Heart left ventricle (tissue), 16 donors: Measurements from ENCODE around the gene ADAMTSL2. TPM values are rescaled to one million over a fixed set of nuclear protein-coding genes. Genes with fewer than 3 reads are reported as not detected.

Experiments used
- ATAC-seq, 4 donors: fragments of 200-7000 bp; cut with Tn5 transposase; one replicate each; pipeline ENCODE4 v1.9.1; 2020 to 2022; ENCODE audit warnings: moderate library complexity in 4 of 4, mild to moderate bottlenecking in 3 of 4, moderate number of reproducible peaks in 1 of 4
- DNase-seq, 5 donors: peaks; one replicate each; pipeline ENCODE4 v3.0.0-alpha.2; 2020
- H3K27ac ChIP-seq, 12 donors: fragments of 200-600 bp; sonication (generic) in 4 of 12; one replicate each; pipeline versions ENCODE4 v1.5.0 to v1.8.0; 2016 to 2022; ENCODE audit warnings: mild to moderate bottlenecking in 2 of 12
- H3K27me3 ChIP-seq, 9 donors: fragments of 200-600 bp; sonication (generic) in 2 of 9; one replicate each; pipeline versions ENCODE4 v1.5.1 to v1.8.0; 2016 to 2022; ENCODE audit warnings: mild to moderate bottlenecking in 3 of 9
- H3K36me3 ChIP-seq, 9 donors: fragments of 200-600 bp; sonication (generic) in 2 of 9; one replicate each; pipeline versions ENCODE4 v1.5.0 to v1.8.0; 2018 to 2022; ENCODE audit warnings: mild to moderate bottlenecking in 2 of 9
- H3K4me1 ChIP-seq, 12 donors: fragments of 200-600 bp; sonication (generic) in 4 of 12; one replicate each; pipeline versions ENCODE4 v1.5.0 to v1.8.0; 2016 to 2022; ENCODE audit warnings: mild to moderate bottlenecking in 3 of 12
- H3K4me3 ChIP-seq, 12 donors: fragments of 200-600 bp; sonication (generic) in 4 of 12; one replicate each; pipeline versions ENCODE4 v1.5.0 to v1.8.0; 2017 to 2022; ENCODE audit warnings: mild to moderate bottlenecking in 9 of 12, moderate library complexity in 4 of 12
- H3K9me3 ChIP-seq, 12 donors: fragments of 200-600 bp; sonication (generic) in 4 of 12; one replicate each; pipeline versions ENCODE4 v1.5.0 to v1.8.0; 2016 to 2022; ENCODE audit warnings: mild to moderate bottlenecking in 1 of 12
- POLR2A ChIP-seq, 2 donors: fragments of 450-650 bp; IDR thresholded peaks; one replicate each; pipeline ENCODE4 v1.6.1; 2017; ENCODE audit warnings: antibody characterized with exemption in 2 of 2, mild to moderate bottlenecking in 2 of 2, moderate library complexity in 2 of 2
- WGBS, 4 donors: extraction: QIAGEN DNeasy Blood & Tissue Kit in 2 of 4; methylation state at CpG; one replicate each; pipeline versions ENCODE4 v1.1.5 to v1.1.7; 2013 to 2018; 5-methylcytosine and 5-hydroxymethylcytosine counted together
- intact Hi-C, 10 donors: fragments of 100-400 bp; cut with DNase I; formaldehyde crosslinking; loops; one replicate each; pipeline versions ENCODE4 v1.11.1 to v1.14.2; 2022
- polyA plus RNA-seq, 2 donors: library from polyadenylated mRNA; stranded (reverse); fragments of 200-250 nt; gene quantifications; one replicate each; pipeline ENCODE4 v1.2.3, GENCODE V29; 2013
- total RNA-seq, 9 donors: library from RNA; depleted of rRNA in 2 of 9; stranded (reverse); fragments of >200 nt in 2 of 9; fragmentation: NEBNext Ultra II Directional in 3 of 9; extraction: Animal tissue kit (Norgen Biotek cat#: 25700) in 3 of 9; gene quantifications; one replicate each; pipeline versions ENCODE4 v1.1.0 to v1.2.4, GENCODE V29; 2016 to 2023
- TF ChIP-seq, protein P1 (sequence below), 12 donors: fragments of 200-600 bp; sonication (generic) in 4 of 12; IDR thresholded peaks; one replicate each; pipeline versions ENCODE4 v1.5.0 to v1.8.0; 2018 to 2022; ENCODE audit warnings: antibody characterized with exemption in 12 of 12, mild to moderate bottlenecking in 5 of 12
- donor health status: ischemic (EF 13 %, LVEDD 7.1; RV severe dilation, severe dysfunction).
- donor health status: healthy with polysubstance abuse.
- donor health status: DM: no; HTN: yes; CAD: no.
- donor health status: DM: no; HTN: no; CAD: no.
- donor health status: ischemic (EF 25% LVEDD 6.9; RV normal size, moderate dysfunction).
- donor health status: ischemic (EF 25% LVEDD 5.7; RV mildly dilated, moderate dysfunction).
- donor health status: healthy.
- donor health status: DM: yes; HTN: yes; CAD: no.
- donor health status: ischemic (EF 35%, LVEDD 5.7; RV mildly dilated, moderate dysfunction).
- donor health status: nonischemic (EF 11% LVEDD 7.7; RV severe dilation, severe dysfunction).
- donor health status: DM: yes; HTN: yes; CAD: no.
- donor health status: PGD.
- donor health status: ischemic (EF 29% LVEDD 5.4; RV normal size, mild dysfunction).
- donor health status: nonischemic (EF 23%, LVEDD 6.1; RV moderate dilation, normal function).

ADAMTSL2 gene
- total and polyA plus RNA-seq, 11 donors: 2.3 to 5.1 (median 3.7) TPM

DNA sequence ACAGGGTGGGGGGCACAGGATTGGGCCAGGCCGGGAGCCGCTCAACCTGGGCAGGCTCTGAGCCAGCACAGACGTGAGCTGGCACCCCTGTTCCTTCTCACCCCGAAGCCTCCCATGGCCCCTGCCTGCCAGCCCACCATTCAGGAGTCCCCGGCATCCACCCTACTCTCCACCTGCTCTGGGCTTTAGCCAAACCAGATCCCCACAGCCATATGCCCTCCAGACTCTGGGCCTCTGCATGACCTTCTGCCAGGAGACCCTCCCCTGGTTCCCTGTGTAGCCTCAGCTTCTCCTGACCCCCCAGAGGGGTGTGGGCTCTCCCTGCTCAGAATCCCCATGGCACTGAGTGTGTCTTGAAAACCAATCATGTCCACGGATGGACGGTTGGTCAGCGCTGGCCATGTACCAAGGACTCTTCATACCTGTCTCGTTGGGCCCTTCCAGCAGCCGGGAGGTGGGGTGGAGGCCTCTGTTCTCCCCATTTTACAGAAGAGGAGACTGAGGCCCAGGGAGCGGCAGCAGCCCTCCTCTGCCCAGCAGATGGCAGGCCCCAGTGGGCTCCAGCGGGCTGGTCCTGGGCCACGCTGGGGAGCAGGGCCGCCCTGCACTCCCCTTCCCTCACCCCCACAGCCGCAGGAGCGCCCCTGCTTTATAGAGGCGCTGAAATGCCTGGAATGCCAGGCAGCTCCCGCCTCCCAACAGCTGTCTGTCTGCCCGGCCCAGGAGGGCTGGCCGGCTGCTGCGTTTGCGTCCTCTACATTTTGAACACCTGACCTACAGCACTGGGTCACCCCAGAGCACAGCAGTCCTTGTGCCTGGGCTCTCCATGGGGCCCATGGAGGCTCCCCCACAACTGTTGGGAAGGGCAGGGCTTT, 6.3 kb upstream of the ADAMTSL2 start:
- peaks cover 0 to 26% (median 0%) of the 10 kb centered on the region in 9 donors for H3K27me3 ChIP-seq
- 56 to 72% (median 63%) methylated on average over 5 to 22 of the region's 22 CpGs for WGBS, 4 donors
- peak overlapping the region in 3 of 12 donors; percentile 34 to 62 (median 43) for H3K27ac ChIP-seq
- H3K9me3 ChIP-seq: no peaks in the 10 kb centered on the region
- H3K4me1 ChIP-seq: peaks cover 3 to 49% (median 28%) of the 10 kb centered on the region in 12 donors
- no peaks in the 10 kb centered on the region for H3K36me3 ChIP-seq
- ATAC-seq: peak in 1 of 4 donors; percentile 47
- no peak overlapping the region for H3K4me3 ChIP-seq
- intact Hi-C loops: no loop called here
- TF ChIP-seq, protein P1, sequence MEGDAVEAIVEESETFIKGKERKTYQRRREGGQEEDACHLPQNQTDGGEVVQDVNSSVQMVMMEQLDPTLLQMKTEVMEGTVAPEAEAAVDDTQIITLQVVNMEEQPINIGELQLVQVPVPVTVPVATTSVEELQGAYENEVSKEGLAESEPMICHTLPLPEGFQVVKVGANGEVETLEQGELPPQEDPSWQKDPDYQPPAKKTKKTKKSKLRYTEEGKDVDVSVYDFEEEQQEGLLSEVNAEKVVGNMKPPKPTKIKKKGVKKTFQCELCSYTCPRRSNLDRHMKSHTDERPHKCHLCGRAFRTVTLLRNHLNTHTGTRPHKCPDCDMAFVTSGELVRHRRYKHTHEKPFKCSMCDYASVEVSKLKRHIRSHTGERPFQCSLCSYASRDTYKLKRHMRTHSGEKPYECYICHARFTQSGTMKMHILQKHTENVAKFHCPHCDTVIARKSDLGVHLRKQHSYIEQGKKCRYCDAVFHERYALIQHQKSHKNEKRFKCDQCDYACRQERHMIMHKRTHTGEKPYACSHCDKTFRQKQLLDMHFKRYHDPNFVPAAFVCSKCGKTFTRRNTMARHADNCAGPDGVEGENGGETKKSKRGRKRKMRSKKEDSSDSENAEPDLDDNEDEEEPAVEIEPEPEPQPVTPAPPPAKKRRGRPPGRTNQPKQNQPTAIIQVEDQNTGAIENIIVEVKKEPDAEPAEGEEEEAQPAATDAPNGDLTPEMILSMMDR (IDR thresholded peaks at IDR 0.05): no peak
- TF ChIP-seq POLR2A (IDR thresholded peaks at IDR 0.05): no peak
- DNase-seq: no peak

DNA sequence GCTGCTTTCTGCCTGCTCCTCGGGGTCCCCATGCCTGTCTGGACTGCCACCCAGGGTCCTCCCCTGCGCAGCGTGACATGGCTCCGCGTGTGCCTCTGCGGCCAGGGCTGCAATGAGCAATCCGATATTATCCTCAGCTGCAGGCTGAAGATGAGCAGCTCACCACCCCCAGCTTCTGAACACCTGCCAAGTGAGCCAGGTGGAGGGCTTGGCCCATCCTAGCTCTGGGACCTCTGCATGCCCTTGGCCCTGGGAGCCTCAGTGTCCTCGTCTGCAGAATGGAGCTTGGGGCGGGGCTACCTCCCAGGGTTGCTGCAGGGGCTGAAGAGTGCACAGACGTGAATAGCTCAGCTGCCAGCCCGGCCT, 5.6 kb upstream of the ADAMTSL2 start:
- intact Hi-C loops: no loop called here
- H3K9me3 ChIP-seq: no peaks in the 10 kb centered on the region
- peaks cover 0 to 26% (median 0%) of the 10 kb centered on the region in 9 donors for H3K27me3 ChIP-seq
- no peak for DNase-seq
- no peak overlapping the region for H3K27ac ChIP-seq
- 80 to 84% (median 83%) methylated on average over 3 to 11 of the region's 11 CpGs for WGBS, 4 donors
- TF ChIP-seq POLR2A (IDR thresholded peaks at IDR 0.05): no peak
- TF ChIP-seq, protein P1 (IDR thresholded peaks at IDR 0.05): no peak
- H3K4me1 ChIP-seq: peaks cover 3 to 55% (median 32%) of the 10 kb centered on the region in 12 donors
- H3K4me3 ChIP-seq: no peak overlapping the region
- ATAC-seq: no peak
- no peaks in the 10 kb centered on the region for H3K36me3 ChIP-seq

DNA sequence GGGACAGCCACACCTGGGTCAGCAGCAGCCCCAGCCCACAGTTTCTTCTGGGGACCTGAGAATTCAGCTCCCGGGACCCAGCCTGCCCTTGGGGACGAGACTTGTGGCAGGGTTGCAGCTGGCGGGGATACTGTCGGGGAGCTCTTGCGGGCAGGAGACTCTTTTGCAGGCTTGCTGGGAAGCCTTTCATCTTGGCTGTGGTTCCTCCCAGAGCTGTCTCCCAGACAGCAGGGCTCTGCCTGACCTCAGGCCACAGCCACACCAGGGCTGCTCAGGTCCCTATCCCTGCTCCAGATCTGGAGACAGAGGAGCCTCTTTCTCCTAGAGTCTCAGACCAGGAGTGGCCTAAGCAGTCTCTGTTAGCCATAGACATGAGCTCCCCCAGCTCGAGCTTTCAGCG, 5.0 kb upstream of the ADAMTSL2 start:
- Histone ChIP-seq H3K9me3 (no peaks in the 10 kb centered on the region), H3K36me3 (no peaks in the 10 kb centered on the region), H3K4me3 (no peak overlapping the region), H3K27me3 (peaks cover 0 to 26% (median 0%) of the 10 kb centered on the region in 9 donors), H3K27ac (no peak overlapping the region), H3K4me1 (peaks cover 3 to 61% (median 36%) of the 10 kb centered on the region in 12 donors)
- DNase-seq (no peak), ATAC-seq (no peak)
- intact Hi-C loops: no loop called here
- 86 to 91% (median 88%) methylated on average over 7 of the region's 7 CpGs for WGBS, 4 donors
- TF ChIP-seq, protein P1 (IDR thresholded peaks at IDR 0.05): no peak
- no peak for TF ChIP-seq POLR2A (IDR thresholded peaks at IDR 0.05)

DNA sequence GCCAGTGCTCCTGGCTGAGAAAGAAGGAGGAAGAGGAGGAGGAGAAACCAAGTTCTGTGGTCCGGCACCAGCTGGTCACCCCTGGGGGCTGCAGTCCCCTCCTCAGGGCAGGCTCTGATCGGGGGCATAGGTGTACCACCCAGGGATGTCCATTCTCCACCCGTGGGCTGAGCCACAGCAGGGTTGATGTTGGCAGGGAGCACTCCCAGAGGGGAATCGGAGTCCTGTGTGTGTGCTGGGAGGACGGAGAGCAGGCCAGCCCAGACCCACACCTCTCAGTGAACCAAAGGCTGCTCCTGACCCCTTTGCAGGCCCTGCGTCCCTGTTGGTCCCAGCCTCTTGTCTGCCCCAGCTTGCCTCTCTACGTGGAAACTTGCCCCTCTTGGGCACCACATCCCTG, 4.6 kb upstream of the ADAMTSL2 start:
- Histone ChIP-seq H3K4me3 (no peak overlapping the region), H3K27ac (no peak overlapping the region), H3K36me3 (no peaks in the 10 kb centered on the region), H3K4me1 (peaks cover 3 to 65% (median 41%) of the 10 kb centered on the region in 12 donors), H3K9me3 (no peaks in the 10 kb centered on the region), H3K27me3 (peaks cover 0 to 26% (median 0%) of the 10 kb centered on the region in 9 donors)
- DNase-seq: no peak
- TF ChIP-seq POLR2A (IDR thresholded peaks at IDR 0.05): no peak
- TF ChIP-seq, protein P1 (IDR thresholded peaks at IDR 0.05): no peak
- intact Hi-C loops: loop anchor here in 4 of 10 donors (5.0 to 10.0 kb wide), 3 partner anchors 192 to 465 kb away; partner anchors contain the start of gene VAV2 (in 1 of the 4)
- no peak for ATAC-seq
- WGBS, 4 donors: 91 to 96% (median 93%) methylated on average over 4 to 7 of the region's 7 CpGs
